Retinal pigment epithelial cell (primary cell): ENCODE results near the gene JRKL.

ENCODE experiments used
- DNase-seq: peaks from one replicate; pipeline ENCODE4 v3.0.0-alpha.2; 2010; ENCODE audit warnings: low read depth
- H3K4me3 ChIP-seq: 2 replicates; pipeline ENCODE4 v1.5.1; 2011; ENCODE audit warnings: mild to moderate bottlenecking, low read length, control low read depth, moderate library complexity
- CTCF ChIP-seq: conservative IDR thresholded peaks from 2 replicates; pipeline ENCODE4 v1.5.1; 2011; ENCODE audit warnings: low read depth, low read length, control low read depth, inconsistent platforms

JRKL gene

DNA sequence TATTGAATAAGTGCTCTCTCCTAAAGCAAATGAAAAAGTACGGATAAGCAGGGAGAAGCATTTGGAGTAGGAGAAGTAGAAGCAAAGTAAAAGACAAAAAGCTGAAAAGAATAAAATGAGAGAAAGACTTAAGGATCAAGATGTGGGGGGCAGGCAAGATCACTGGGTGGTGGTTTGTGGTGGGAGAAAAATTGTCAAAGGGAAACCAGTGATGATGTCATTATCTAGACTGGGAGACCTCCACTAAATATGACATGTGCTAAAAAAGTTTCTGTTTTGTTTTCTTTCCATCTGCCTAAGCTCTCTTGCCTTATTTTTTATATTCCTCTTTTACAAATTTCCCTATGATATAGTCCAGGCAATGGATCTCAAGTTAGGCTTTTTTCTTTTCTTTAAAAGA is 32.0 kb upstream of the JRKL start:
- DNase-seq, result no peak
- H3K4me3 ChIP-seq, result no peak overlapping the region
- TF ChIP-seq CTCF, result no peak

- DNase-seq, result no peak
- no peak overlapping the region for H3K4me3 ChIP-seq
- no peak for TF ChIP-seq CTCF
These were observed 31.5 kb upstream of the JRKL start for GRCh38 chr11:96358321-96358720.

DNA sequence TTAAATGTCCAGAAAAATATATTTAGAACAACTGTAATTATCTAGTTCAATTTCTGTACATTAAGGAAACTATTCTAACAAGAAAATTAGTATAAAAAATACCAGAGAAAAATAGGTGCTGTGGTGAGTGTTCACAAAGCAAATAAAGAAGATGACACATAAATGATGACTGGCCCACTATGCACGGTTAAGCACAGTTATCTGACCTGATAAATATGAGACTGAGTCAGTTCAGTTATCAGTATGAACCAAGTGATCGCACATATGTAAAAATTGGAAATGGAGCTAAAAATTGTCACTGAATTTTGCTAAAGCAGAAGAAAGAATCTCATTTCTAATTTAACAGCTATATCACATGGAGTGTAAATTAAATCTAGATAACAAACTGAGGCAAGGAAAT is 28.0 kb upstream of the JRKL start:
- DNase-seq, result no peak
- no peak overlapping the region for H3K4me3 ChIP-seq
- TF ChIP-seq CTCF, result no peak

- DNase-seq, result no peak
- no peak overlapping the region for H3K4me3 ChIP-seq
- TF ChIP-seq CTCF, result no peak
These were observed 24.3 kb upstream of the JRKL start for GRCh38 chr11:96365493-96365892.

DNA sequence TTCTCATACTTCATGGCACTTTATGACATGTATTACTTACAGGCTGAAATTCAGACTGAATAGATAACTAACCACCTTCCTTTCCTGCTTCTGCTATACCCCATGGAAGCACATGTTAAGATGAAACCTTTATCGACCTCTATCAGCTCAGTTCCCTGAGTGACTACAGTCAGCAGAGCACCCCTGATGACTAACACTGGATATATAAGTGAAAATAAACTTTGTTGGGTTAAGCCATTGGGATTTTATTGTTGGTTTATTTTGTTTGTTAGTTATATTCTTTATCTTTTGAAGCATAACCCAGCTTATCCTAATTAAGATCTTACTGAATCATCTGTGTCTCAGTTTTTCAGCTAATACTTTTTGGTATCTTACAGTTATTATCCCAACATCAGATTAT is 23.8 kb upstream of the JRKL start:
- TF ChIP-seq CTCF, result no peak
- no peak for DNase-seq
- H3K4me3 ChIP-seq, result no peak overlapping the region

- DNase-seq, result no peak
- H3K4me3 ChIP-seq, result no peak overlapping the region
- TF ChIP-seq CTCF, result no peak
These were observed 22.5 kb upstream of the JRKL start for GRCh38 chr11:96367342-96367741.

DNA sequence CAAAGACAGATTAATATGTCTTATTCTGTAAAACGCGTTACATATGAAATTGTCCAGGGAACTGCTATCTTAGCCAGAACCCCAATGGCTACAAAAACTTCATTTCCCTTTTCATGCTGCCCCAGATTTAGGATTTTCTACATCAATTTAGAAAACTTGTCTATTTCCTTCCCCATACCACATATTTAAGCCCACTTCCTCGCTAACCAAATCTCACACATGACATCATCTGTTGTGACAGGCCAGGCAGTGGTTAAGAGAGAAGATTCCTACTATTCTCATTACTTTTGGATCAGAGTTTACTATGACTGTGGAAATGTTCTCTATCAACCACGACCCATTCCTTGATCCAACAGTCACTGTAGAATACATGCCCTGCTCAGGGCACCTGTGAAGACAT is 16.0 kb upstream of the JRKL start:
- no peak overlapping the region for H3K4me3 ChIP-seq
- no peak for DNase-seq
- TF ChIP-seq CTCF, result no peak
